OCI-LY3 (cell line): ENCODE results near the gene KLF7.

Experiments
- H2AFZ ChIP-seq: fragments of 200-600, 300-600 bp; shearing (Covaris generic); 2 replicates; pipeline ENCODE4 v1.6.0; 2014; ENCODE audit warnings: antibody characterized with exemption, low read depth, low read length
- H3K27ac ChIP-seq: fragments of 200-600, 300-600 bp; sonication (generic); 2 replicates; pipeline ENCODE4 v1.5.1; 2014; ENCODE audit warnings: mild to moderate bottlenecking, low read length, moderate library complexity, mixed read lengths
- H3K27me3 ChIP-seq: fragments of 200-600, 300-600 bp; sonication (generic); 2 replicates; pipeline ENCODE4 v1.6.1; 2014; ENCODE audit warnings: low read depth, low read length, mixed read lengths
- H3K36me3 ChIP-seq: fragments of 200-600, 300-600 bp; sonication (generic); replicated peaks from 2 replicates; pipeline ENCODE3; 2014; ENCODE audit warnings: low read depth, low read length, mixed read lengths
- H3K4me1 ChIP-seq: fragments of 300-600, 200-600 bp; sonication (generic); 2 replicates; pipeline ENCODE4 v1.6.1; 2014; ENCODE audit warnings: low read length, mixed read lengths
- H3K4me2 ChIP-seq: fragments of 200-600, 300-600 bp; sonication (generic); 2 replicates; pipeline ENCODE4 v1.6.1; 2014; ENCODE audit warnings: low read length, mixed read lengths
- H3K4me3 ChIP-seq: fragments of 300-600, 200-600 bp; sonication (generic); 2 replicates; pipeline ENCODE4 v1.5.1; 2014; ENCODE audit warnings: antibody characterized with exemption, mild to moderate bottlenecking, low read length, moderate library complexity
- H3K79me2 ChIP-seq: fragments of 300-600, 200-600 bp; shearing (Covaris generic); 2 replicates; pipeline ENCODE4 v1.6.1; 2014; ENCODE audit warnings: mild to moderate bottlenecking, low read length, mixed read lengths
- H3K9ac ChIP-seq: fragments of 300-600, 200-600 bp; shearing (Covaris generic); 2 replicates; pipeline ENCODE4 v1.6.0; 2014; ENCODE audit warnings: mild to moderate bottlenecking, low read length, moderate library complexity
- H3K9me3 ChIP-seq: fragments of 200-600, 300-600 bp; shearing (Covaris generic); 2 replicates; pipeline ENCODE4 v1.6.1; 2014; ENCODE audit warnings: low read length, mixed read lengths; ENCODE audit not compliant: insufficient read depth
- H4K20me1 ChIP-seq: fragments of 200-600, 300-600 bp; sonication (generic); 2 replicates; pipeline ENCODE4 v1.6.1; 2016; ENCODE audit warnings: low read length, mixed read lengths; ENCODE audit not compliant: insufficient read depth
- EZH2phosphoT487 ChIP-seq: fragments of 200-600 bp; shearing (Covaris generic); IDR thresholded peaks from 2 replicates; pipeline ENCODE4 v1.6.1; 2018; ENCODE audit warnings: antibody characterized with exemption, mixed run types, low read depth
- TF ChIP-seq, protein P1 (sequence below): fragments of 200-600, 300-600 bp; sonication (generic); IDR thresholded peaks from 2 replicates; pipeline ENCODE4 v1.5.1; 2014; ENCODE audit warnings: antibody characterized with exemption, low read length, low read depth

The KLF7 gene

DNA sequence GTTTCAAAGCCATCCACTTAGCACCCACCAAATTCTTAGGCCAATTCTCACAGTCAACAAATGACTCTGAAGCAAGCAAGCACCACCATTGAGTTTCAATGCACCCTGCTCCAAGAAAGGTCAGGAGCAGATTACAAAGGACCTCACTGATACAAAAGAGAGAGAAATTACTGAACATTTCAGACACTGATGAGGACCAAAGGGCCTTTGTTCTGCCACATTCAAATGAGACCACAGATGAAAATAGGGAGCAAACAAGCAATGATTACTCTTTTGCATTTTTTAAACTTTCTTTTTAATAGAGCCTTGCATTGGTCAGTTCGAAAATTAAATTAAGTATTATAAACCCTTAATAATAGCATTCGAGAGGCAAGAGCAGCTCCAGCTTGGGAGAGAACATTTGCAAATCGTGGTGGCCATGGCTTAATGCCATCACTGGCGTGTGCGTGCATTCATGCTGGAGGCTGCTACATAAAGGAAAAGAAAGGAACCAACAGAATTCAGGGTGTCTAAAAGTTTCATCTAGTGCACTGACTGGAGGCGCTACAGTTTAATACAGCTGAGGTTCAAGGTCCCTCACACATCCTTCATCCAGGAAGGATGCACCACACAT lies 87.5 kb downstream of the KLF7 start:
- TF ChIP-seq EZH2phosphoT487 = no peak
- TF ChIP-seq, protein P1, sequence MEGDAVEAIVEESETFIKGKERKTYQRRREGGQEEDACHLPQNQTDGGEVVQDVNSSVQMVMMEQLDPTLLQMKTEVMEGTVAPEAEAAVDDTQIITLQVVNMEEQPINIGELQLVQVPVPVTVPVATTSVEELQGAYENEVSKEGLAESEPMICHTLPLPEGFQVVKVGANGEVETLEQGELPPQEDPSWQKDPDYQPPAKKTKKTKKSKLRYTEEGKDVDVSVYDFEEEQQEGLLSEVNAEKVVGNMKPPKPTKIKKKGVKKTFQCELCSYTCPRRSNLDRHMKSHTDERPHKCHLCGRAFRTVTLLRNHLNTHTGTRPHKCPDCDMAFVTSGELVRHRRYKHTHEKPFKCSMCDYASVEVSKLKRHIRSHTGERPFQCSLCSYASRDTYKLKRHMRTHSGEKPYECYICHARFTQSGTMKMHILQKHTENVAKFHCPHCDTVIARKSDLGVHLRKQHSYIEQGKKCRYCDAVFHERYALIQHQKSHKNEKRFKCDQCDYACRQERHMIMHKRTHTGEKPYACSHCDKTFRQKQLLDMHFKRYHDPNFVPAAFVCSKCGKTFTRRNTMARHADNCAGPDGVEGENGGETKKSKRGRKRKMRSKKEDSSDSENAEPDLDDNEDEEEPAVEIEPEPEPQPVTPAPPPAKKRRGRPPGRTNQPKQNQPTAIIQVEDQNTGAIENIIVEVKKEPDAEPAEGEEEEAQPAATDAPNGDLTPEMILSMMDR = no peak
- Histone ChIP-seq H3K27me3 (peaks cover 16% of the 10 kb centered on the region), H3K4me3 (no peak overlapping the region), H3K4me1 (no peaks in the 10 kb centered on the region), H3K9ac (no peak overlapping the region), H2AFZ (no peak overlapping the region), H3K9me3 (no peaks in the 10 kb centered on the region), H3K79me2 (no peaks in the 10 kb centered on the region), H3K4me2 (no peak overlapping the region), H3K36me3 (no peaks in the 10 kb centered on the region), H4K20me1 (no peaks in the 10 kb centered on the region), H3K27ac (no peak overlapping the region)

DNA sequence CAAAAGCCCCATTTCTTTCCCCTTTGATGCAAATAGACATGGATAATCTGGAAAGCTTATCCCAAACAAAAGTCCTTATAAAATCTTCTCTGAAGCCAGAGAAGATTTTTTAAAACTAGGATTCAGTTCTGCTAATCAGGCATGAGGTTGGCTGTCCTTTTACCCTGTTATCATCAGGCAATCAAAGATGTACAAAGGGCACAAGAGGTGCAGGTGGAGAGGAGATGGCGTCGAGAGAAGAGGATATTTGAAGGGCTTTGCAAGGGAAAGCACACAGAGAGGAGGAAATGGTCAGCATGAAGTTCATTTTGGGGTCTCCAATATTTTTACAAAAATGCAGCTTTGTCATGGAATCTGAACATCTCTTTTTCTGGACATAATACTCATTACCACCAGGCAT lies 88.5 kb downstream of the KLF7 start:
- H3K36me3 ChIP-seq = no peaks in the 10 kb centered on the region

DNA sequence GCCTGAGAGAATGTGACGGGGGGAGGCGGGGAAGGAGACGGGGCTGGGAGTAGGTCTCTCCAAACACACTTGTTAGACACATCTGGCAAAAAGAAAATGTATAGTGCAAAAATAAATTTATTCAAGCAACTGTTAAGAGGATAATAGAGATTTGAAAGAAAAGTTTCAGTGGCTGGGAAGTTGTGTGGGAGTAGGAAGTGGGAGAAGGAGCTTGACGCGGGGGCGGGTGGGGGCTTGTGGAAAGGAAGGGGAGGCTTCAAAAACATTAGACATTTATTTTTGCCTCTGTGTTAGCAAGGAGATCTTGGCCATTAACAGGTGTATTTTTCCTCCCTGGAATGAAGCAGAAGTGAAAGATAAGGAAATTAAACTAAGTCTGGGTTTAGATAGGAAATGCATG lies 90.3 kb downstream of the KLF7 start:
- Histone ChIP-seq H3K9me3 (no peaks in the 10 kb centered on the region), H3K27ac (no peak overlapping the region), H3K9ac (no peak overlapping the region), H4K20me1 (no peaks in the 10 kb centered on the region), H3K4me2 (no peak overlapping the region), H3K79me2 (no peaks in the 10 kb centered on the region), H2AFZ (no peak overlapping the region), H3K4me3 (no peak overlapping the region), H3K27me3 (peaks cover 9% of the 10 kb centered on the region), H3K4me1 (no peaks in the 10 kb centered on the region), H3K36me3 (no peaks in the 10 kb centered on the region)
- TF ChIP-seq, protein P1 = no peak
- no peak for TF ChIP-seq EZH2phosphoT487

More for the DNA sequence above, 88.5 kb downstream of the KLF7 start:
- H3K27me3 ChIP-seq = peaks cover 13% of the 10 kb centered on the region
- H3K4me2 ChIP-seq = no peak overlapping the region
- no peaks in the 10 kb centered on the region for H4K20me1 ChIP-seq
- TF ChIP-seq, protein P1 = no peak
- TF ChIP-seq EZH2phosphoT487 = no peak
- H3K4me1 ChIP-seq = no peaks in the 10 kb centered on the region
- no peak overlapping the region for H2AFZ ChIP-seq
- H3K9ac ChIP-seq = no peak overlapping the region
- no peak overlapping the region for H3K4me3 ChIP-seq
- H3K27ac ChIP-seq = no peak overlapping the region
- H3K9me3 ChIP-seq = no peaks in the 10 kb centered on the region
- H3K79me2 ChIP-seq = no peaks in the 10 kb centered on the region

DNA sequence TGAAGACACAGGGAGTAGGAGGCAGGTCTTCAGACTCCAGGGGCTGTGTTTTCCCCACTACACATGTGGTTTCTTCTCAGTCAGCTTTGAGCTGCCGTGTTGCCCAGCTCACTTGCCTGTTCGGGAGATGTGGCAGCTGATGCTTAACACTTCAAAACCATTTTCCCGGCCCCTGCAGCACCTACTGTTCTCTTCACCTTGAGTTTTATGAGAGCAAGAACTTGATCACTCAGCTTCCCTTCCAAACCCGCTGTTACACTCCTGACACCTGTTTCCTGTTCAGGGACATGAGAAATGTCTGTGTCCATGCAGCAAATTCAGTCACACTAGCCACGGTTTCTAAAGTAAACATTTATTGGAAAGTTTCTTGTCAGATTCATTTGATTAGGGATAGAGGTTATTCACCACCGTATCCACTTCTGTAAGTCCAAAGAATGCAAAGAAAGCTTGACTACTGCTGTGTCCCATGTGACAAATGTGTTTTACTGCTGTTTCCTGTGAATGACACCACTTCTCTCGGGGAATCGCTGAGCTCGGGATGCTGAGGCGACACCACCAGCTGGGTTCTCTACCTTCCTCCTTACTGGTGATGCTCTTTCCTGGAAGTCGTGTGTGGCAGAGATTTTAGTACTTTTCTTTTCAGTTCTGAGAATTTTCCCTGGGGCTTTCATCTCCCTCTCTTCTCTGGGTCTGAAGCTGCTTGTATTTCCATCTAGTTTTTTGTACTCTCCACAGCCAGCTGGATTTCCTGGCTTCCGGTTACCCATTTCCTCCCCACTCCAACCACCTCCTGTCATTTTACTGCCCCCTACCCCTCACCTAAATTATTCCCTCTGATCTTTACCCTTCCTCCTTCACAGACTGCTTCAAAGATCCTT lies 91.7 kb downstream of the KLF7 start:
- Histone ChIP-seq H3K36me3 (no peaks in the 10 kb centered on the region), H3K9ac (no peak overlapping the region), H3K27me3 (peaks cover 13% of the 10 kb centered on the region), H3K27ac (no peak overlapping the region), H3K4me3 (no peak overlapping the region), H3K9me3 (no peaks in the 10 kb centered on the region), H3K4me2 (no peak overlapping the region), H3K79me2 (no peaks in the 10 kb centered on the region), H2AFZ (no peak overlapping the region), H3K4me1 (no peaks in the 10 kb centered on the region), H4K20me1 (no peaks in the 10 kb centered on the region)
- TF ChIP-seq EZH2phosphoT487 = no peak
- TF ChIP-seq, protein P1 = no peak
